GM12864 (cell line): ENCODE data around the gene STX16.

Experiments used
- DNase-seq: peaks from one replicate; pipeline ENCODE4 v3.0.0-alpha.2; 2011; ENCODE audit warnings: low read depth
- H3K4me3 ChIP-seq: 2 replicates; pipeline ENCODE4 v1.5.1; 2011; ENCODE audit warnings: mild to moderate bottlenecking, low read depth, low read length, control low read depth
- CTCF ChIP-seq: IDR thresholded peaks from 2 replicates; pipeline ENCODE4 v1.5.1; 2011; ENCODE audit warnings: low read depth, mild to moderate bottlenecking, moderate library complexity, low read length, control low read depth, inconsistent platforms; ENCODE audit errors: missing control alignments

The STX16 gene

GRCh38 chr20:58613061-58613854, 37.8 kb upstream of the STX16 start:
- H3K4me3 ChIP-seq = no peak overlapping the region
- no peak for TF ChIP-seq CTCF
- no peak for DNase-seq

- no peak for DNase-seq
- no peak overlapping the region for H3K4me3 ChIP-seq
- no peak for TF ChIP-seq CTCF
These were observed 36.7 kb upstream of the STX16 start for GRCh38 chr20:58614366-58614765.

GRCh38 chr20:58614984-58615760, 35.9 kb upstream of the STX16 start:
- no peak overlapping the region for H3K4me3 ChIP-seq
- no peak for DNase-seq
- TF ChIP-seq CTCF = no peak

- no peak for DNase-seq
- TF ChIP-seq CTCF = no peak
- H3K4me3 ChIP-seq = no peak overlapping the region
These were observed 34.7 kb upstream of the STX16 start for GRCh38 chr20:58616411-58616810.

- no peak overlapping the region for H3K4me3 ChIP-seq
- no peak for TF ChIP-seq CTCF
- DNase-seq = no peak
These were observed 33.9 kb upstream of the STX16 start for GRCh38 chr20:58617158-58617557.

- TF ChIP-seq CTCF = no peak
- no peak overlapping the region for H3K4me3 ChIP-seq
- no peak for DNase-seq
These were observed 32.6 kb upstream of the STX16 start for GRCh38 chr20:58618351-58619076.
